Bone marrow (tissue), 2 donors: ENCODE data around the gene SBK3.
"Not testable (repeated sequence)": the region's sequence is repeated elsewhere in the genome, so short reads cannot be mapped to it uniquely, and the experiment has no call there.

ENCODE experiments used
- DNase-seq, 2 donors: peaks; one replicate each; lab custom pipeline; 2025; lab: John Stamatoyannopoulos, UW

SBK3 gene

DNA sequence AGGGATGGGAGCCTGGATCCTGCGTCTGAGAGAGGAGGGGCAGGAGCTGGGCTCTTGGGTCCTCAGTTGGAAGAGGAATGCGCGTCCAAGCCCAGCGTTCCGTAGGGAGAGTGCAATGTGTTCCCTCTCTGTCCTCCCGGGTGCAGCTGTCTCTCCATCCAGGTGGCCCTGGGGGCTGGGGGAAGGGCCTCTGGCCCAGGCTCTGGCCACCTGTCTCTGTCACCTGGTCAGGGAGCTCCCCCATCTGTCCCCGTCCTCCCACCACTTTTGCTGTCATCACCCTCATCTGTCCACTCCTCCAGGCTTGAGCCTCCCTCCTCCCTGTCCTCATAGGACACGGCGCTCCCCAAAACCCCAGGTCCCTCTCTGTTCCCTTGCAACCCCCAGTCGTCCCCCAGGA lies 4.7 kb downstream of the SBK3 start:
- DNase-seq = no peak

DNA sequence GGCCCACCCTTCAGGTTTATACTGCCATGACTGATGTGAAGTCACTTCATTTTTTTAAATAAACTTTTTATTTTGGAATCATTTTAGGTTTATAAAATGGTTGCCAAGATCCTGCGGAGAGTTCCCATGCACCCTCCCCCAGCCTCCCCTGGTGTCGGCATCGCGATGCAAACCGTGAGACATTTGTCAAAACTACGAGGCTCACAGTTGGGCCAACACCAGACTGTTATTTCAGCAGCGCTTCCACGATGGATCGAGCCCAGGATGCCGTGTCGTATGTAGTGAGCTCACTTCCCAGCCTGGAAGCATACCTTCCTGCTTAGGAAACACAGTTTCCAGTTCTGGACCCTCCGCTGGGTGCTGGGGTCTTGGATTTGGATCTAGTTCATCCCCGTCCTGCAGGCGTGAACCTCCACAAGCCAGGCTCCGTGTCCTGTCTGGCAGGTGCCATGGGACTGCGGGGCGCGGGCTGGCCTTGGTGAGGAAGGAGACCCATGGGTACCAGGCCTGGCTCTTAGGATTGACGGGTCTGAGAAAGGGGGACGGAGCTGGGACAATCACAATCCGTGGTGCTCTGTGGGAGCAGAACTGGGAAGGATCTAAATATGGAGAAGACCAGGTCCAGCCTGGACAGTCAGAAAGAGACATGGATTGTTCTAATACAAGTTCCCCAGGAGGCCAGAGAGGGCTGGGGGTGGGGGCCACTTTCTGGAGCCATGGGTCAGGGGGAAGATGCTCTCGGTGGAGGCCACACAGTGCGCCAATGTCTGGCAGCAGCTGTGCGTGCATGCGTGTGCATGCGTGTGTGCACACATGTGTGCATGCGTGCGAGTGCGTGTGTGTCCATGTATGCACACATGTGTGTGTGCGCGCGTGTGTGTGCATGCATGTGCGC lies 6.0 kb downstream of the SBK3 start:
- no peak for DNase-seq

DNA sequence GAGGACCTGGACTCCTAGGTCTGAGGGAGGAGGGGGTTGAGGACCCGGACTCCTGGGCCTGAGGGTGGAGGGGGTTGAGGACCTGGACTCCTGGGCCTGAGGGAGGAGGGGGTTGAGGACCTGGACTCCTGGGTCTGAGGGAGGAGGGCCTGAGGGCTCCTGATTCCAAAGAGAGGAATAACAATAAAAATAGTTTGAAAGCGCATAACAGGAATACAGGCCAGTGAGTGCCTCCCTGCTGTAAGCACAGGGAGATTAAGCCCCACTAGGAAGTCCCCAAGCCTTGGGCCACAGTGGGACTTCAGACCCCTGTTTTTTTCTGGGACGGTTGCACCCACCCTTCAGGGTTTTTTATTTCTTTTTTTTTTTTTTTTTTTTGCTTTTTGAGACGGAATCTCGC lies 7.2 kb downstream of the SBK3 start:
- DNase-seq = no peak

DNA sequence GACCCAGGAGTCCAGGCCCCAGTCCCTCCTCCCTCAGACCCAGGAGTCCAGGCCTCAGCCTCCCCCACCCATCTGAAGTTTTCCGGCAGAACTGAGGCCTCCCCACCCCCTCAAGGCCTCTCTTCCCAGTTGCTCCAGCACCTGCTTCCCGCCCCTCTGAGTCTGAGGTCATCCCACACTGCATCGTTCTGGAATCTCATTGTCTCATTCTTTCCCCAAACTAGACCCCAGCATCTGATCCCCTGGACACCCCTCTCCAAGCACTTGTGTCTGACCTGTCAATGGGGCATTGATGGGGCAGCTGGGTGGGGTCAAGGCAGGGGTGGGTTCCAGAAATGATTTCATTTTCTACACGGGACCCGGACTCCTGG lies 7.6 kb downstream of the SBK3 start:
- DNase-seq = no peak

DNA sequence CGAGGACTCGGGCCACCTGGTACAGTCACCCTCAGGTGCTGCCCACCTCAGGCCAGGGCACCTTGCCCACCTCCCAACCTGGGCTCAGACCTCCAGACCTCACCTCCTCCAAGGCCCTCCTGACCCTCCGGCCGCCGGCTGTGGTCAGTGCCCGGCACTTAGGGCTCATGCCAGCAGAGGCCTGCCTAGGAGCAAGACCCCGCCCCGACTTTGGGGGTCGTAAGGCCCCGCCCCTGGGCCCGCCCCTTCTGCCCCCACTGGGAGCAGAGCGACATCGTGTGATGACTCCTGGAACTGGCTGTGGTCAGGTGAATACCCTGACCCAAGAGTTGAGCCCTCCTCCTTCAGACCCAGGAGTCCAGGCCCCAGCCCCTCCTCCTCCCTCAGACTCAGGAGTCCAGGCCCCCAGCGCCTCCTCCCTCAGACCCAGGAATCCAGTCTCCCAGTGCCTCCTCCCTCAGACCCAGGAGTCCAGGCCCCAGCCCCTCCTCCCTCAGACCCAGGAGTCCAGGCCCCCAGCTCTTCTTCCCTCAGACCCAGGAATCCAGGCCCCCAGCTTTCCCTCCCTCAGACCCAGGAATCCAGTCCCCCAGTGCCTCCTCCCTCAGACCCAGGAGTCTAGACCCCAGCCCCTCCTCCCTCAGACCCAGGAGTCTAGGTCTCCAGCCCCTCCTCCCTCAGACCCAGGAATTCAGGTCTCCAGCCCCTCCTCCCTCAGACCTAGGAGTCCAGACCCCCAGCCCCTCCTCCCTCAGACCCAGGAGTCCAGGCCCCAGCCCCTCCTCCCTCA lies 8.2 kb downstream of the SBK3 start, which contains the start of gene SBK2:
Gene SBK2, minus strand, starts transcription at position 183 of the 790 bp plus-strand sequence. CDS start 839 bp downstream, outside the sequence.
- no peak for DNase-seq

DNA sequence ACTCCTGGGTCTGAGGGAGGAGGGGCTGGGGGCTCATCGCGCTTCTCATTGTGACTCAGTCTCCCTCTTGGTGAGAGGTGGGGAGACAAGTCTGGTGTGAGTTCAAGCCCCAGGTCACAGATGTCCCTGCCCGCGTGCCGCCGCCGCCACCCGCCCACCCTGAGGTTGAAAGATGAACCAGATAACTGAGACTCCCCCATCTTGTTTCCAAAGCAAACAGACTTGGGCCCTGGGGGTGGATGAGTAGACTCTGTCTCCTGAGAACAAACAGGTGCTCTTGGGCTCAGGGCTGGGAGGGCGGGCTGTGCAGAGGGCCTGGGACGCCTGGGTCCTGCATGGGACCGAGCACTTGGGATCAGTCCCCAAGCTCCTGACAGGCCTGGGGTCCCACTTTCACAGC lies 9.0 kb downstream of the SBK3 start:
- DNase-seq = no peak

DNA sequence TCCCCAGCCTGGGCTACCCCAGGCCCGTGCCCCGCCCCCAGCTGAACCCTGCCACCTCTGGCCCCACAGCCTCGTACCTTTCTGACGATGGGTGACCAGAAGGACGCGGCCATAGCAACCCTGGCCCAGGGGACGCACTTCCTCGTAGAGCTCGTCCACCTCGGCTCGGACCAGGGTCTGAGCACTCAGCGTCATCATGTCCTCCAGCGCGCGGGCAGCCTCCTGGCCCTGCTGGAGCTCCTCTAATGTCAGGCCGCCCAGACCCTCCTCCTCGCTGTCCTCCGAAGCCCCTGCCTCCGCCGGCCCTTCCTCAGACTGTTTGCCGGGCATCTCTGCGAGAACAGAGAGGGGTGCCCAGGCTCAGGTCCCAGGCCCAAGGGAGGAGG lies 9.4 kb downstream of the SBK3 start:
- no peak for DNase-seq

DNA sequence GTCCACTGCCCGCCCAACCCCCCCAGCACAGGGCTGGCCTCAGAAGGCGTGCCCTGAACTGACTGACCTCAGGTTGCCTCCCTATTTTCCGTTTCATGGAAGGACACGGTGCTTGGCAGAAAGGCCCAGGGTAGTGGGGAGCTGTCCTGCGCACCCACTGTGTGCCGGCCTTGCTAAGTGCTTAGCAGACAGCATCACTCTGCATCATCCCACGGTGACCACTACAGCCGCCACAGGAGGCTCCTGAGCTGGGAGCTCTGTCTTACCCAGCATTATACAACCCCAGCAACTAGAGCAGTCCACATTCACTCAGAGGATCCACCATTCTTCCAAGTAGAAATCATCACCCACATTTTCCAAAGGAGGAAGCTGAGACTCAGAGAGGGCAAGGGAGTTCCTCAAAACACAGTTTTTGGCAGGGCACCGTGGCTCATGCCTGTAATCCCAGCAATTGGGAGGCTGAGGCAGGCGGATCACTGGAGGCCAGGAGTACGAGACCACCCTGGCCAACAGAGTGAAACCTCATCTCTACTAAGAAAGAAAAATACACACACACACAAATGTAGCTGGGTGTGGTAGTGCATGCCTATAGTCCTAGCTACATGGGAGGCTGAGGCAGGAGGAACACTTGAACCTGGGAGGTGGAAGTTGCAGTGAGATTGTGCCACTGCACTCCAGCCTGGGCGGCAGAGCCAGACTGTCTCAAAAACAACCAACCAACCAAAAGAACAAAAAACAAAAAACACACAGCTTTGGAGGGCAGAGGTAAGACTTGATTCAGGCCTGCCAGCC lies 10.0 kb downstream of the SBK3 start:
- DNase-seq = no peak

DNA sequence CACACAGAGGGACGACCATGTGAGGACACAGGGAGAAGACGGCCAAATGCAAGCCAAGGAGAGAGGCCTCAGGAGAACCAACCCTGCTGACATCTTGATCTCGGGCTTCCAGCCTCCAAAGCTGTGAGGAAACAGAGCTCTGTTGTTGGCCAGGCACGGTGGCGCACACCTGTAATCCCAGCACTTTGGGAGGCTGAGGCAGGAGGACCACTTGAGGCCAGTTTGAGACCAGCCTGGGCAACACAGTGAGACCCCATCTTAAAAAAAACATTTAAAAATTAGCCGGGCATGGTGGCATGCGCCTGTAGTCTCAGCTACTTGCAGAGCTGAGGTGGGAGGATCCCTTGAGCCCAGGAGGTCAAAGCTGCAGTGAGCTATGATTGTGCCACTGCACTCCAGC lies 11.1 kb downstream of the SBK3 start:
- not testable (repeated sequence) for DNase-seq

DNA sequence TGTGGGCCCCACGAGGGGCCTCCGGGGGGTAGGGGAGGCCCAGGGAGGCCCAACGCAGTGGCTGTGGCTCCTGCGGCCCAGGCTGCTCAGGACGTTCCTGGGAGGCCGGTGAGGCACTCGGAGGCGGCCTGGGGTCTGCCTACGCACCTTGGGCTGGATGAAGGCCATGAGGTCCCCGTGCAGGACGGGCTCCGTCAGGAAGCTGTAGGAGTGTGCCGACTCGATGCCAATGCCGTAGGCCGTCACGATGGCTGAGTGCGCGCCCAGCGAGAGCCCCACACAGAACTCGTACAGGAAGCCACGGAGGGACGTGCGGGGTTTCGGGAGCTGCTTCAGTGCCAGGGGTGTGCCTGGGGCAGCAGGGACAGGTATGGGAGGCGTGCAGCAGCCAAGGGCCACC lies 14.3 kb downstream of the SBK3 start:
- DNase-seq = no peak

DNA sequence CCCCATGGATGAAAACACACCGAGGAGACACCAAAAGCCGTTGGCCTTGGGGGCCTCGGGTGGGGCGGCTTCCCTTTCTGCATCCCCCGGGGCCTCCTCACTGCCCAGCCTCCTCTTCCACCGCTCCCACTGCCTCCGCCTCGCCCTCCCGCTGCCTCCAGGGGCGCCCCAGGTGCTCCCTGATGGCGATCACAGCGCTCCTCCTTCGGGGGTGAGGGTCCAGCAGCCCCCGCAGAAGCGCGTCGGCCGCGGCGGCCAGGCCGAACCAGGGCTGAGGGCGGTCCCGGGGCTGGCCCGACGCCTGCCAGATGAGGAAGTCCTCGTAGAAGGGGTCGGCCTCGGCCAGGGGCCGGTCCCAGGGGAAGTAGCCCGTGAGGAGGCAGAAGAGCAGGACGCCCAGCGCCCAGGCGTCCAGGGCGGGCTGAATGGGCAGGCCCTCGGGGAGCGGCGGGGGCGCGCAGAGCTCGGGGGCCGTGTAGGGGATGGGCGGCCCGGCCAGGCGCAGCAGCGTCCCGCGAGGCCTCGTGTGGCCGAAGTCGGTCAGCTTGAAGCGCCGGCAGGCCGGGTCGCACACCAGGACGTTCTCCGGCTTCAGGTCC lies 15.6 kb downstream of the SBK3 start:
- DNase-seq = no peak

DNA sequence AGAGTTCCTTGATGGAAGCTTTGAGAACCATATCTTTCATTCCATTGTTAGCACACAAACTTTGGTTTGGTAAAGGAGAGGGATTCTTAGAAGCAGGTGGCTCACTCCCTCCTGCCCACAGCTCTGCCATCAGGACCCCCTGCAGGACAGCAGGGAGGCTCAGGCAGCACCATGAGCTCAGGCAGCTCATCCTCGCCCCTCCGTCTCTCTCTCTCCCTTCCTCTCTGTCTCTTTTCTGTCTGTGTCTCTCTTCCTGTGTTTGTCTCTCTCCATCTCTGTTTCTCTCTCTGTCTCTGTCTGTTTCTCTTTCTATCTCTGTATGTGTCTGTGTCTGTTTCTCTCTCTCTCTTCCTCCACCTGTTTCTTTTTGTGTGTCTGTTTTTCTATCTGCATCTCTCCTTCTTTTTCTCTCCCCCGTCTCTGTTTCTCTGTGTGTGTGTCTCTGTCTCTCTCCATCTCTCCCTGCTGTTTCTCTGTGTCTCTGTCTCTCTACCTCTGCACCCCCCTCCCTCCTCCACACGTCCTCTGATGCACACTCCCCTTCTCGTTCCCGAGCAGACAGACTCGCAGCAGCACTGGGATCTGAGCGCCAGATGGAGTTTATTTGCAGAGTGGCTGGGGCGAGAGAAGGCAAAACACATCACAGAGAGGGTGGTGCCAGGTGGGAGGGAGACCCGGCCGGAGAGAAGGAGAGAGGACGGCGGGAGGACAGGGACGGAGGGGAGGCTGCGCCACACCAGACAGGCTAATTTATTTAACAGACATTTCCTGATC lies 17.1 kb downstream of the SBK3 start:
- no peak for DNase-seq

DNA sequence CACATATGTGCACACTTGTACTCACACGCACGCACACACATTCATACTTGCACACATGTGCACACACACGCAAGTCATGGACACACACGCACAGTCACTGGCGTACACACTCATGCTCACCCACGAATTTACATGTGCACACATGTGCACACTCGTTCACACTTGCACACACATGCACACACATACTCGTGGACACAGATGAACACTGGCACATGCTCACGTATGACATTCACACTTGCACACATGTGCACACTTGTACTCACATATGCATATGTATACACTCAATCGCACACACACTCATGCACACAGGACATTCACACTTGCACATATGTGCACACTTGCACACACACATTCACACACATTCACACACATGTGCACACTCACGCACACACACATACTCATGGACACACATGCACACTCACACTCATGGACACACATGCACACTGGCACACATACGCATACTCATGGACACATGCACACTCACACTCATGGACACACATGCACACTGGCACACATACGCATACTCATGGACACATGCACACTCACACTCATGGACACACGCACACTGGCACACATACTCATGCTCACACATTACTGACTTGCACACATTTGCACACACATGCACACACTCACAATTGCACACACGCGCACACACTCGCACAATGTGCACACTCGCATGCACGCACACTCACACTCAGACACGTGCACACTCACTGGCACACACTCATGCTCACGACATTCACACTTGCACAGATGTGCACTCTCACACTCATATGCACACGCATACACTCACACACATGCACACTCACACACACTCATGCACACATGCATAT lies 17.9 kb downstream of the SBK3 start:
- DNase-seq = no peak

DNA sequence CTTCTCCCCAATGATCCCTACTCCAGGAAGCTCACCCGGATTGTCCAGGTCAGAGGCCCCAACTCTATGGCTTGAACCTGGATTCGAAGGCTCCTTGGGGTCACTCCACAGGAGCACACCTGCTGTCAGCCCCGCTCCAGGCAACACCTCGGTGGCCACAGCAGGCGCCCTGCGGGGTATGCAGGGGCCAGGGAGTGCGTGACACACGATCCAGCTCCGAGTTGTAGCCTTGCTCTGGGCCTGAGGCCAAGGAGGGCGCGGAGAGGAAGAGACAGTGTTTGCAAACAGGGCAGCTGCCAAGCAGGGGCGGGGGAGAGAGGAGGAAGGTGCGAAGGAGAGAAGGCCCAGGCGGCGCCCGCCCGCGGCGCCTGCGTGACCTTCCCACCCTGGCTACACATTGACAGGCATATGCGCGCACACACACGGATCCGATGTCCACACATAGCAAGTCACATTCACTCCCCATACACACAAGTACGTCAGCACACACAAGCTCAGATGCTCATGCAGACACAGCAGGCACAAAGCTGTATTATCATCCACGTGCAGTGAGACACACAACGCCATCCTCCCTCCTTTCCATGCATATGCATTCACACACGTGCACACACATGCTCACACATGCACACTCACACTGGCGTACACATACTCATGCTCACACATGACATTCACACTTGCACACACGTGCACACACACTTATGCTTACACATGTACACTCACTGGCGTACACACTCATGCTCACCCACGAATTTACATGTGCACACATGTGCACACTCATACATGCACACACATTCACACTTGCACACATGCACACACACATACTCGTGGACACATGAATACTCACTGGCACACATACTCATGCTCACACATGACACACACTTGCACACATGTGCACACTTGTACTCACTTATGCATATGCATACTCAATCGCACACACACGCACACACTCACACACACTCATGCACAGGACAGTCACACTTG lies 18.8 kb downstream of the SBK3 start:
- DNase-seq = peak in 1 of 2 donors; percentile 60

DNA sequence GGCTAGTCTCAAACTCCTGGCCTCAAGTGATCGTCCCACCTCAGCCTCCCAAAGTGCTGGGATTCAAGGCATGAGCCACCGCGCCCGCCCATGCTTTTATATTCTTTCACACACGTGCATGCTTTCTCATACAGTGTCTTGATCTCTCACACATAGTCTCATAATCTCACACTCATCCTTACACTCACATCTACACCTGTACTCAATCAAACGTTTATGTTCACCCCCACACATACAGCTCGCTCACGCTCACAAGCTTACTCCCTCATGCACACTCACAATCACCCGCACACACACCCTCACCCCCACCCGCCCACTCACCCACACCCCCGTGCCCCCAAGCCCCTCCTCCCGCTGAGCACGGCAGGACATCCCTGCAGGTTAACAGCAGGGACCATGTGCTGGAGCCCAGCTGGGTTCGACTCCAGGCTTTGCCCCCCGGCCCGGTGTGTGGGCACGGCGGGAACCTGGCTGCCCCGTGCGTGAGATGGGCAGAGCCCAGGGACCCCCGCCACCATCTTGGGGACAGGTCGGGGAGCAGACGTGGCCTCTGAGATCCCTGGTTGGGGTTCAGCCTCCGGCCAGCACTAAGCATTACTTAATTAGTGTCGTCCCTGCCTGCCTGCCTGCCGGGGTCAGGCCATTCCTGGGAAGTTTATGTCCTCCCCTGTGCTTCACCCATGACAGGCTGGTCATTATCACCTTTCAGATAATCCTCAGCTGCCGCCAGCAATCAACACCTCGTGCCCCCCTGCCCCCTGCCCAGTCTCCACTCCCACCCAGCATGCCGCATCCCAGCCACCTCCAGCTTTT lies 19.8 kb downstream of the SBK3 start:
- no peak for DNase-seq

DNA sequence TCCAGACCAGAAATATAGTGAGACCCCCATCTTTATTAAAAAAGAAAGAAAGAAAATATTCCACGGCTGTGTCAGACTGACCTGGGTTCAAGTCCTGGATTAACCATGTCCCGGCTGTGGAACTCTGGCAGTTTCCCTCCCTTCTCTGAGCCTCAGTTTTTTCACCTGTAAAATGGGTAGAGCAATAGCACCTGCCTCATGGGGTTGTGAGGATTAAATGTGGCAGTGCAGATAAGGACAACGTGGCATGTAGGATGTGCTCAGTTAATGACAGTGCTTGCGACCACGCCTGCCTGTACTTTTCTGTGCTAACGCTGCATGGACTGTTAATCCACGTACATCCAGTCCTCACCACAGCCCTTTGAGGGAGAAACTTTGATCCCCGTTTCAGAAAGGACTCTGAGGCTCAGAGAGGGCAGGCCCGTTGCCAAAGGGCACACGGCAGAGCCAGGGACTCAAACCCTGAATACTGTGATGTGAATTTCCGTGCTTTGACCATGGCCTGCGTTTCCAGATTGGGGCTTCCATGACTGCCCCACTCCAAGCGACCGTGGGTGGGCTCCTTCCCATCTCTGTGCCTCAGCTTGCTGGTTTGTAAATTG lies 24.6 kb downstream of the SBK3 start:
- DNase-seq = no peak

DNA sequence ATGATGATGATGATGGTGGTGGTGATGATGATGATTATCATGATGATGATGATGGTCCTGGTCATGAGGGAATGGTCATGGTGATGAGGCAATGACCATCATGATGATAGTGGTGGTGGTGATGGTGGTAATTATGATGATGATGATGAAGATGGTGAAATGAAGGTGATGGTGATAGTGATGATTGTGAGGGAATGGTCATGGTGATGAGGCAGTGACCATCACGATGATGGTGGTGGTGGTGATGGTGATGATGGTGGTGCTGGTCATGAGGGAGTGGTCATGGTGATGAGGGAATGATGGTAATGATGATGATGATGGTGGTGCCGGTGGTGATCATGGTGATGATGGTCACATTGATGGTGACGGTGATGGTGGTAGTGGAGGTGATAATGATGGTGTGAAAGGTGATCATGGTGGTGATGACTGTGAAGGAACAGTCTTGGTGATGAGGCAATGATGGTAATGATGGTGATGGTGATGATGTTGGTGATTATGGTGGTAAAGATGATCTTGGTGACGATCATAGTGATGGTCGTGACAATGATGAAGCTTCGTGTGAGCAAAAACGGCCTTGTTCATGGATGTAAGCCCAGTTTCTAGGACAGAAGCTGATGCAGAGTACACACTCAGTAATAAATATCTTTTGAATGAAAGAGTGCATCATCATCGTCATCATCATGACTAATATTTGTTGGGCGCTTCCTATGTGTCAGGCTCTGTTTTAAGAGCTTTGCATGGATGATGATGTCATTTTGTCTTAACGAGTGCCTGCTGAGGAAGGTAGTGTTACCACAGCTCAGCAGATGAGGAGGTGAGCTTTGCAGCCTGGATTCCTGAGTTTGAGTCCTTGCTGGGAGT lies 25.7 kb downstream of the SBK3 start:
- no peak for DNase-seq
